Lower leg skin (tissue), 3 donors: ENCODE results near the gene GPATCH11.

Experiments used
- POLR2A ChIP-seq, 2 donors: fragments of 450-650 bp; IDR thresholded peaks; one replicate each; pipeline ENCODE4 v1.6.1; 2016 to 2017; ENCODE audit warnings: antibody characterized with exemption in 2 of 2, mild to moderate bottlenecking in 1 of 2, moderate library complexity in 1 of 2
- TF ChIP-seq, protein P1 (sequence below), 3 donors: fragments of 450-650 bp; IDR thresholded peaks; one replicate each; pipeline ENCODE4 v1.5.1; 2016; ENCODE audit warnings: antibody characterized with exemption in 3 of 3, mild to moderate bottlenecking in 3 of 3, moderate library complexity in 2 of 3

GRCh38 chr2:37110306-37111212 is 26.2 kb downstream of the GPATCH11 start:
- TF ChIP-seq, protein P1, sequence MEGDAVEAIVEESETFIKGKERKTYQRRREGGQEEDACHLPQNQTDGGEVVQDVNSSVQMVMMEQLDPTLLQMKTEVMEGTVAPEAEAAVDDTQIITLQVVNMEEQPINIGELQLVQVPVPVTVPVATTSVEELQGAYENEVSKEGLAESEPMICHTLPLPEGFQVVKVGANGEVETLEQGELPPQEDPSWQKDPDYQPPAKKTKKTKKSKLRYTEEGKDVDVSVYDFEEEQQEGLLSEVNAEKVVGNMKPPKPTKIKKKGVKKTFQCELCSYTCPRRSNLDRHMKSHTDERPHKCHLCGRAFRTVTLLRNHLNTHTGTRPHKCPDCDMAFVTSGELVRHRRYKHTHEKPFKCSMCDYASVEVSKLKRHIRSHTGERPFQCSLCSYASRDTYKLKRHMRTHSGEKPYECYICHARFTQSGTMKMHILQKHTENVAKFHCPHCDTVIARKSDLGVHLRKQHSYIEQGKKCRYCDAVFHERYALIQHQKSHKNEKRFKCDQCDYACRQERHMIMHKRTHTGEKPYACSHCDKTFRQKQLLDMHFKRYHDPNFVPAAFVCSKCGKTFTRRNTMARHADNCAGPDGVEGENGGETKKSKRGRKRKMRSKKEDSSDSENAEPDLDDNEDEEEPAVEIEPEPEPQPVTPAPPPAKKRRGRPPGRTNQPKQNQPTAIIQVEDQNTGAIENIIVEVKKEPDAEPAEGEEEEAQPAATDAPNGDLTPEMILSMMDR (IDR thresholded peaks at IDR 0.05), result no peak
- TF ChIP-seq POLR2A (IDR thresholded peaks at IDR 0.05), result no peak
